Endothelial cell (in vitro differentiated cells): ENCODE measurements around the gene ASXL2. TPM values are rescaled to one million over a fixed set of nuclear protein-coding genes. Genes with fewer than 3 reads are reported as not detected.
"Not testable (repeated sequence)": the region's sequence is repeated elsewhere in the genome, so short reads cannot be mapped to it uniquely, and the experiment has no call there.

Experiments used
- DNase-seq: peaks from one replicate; pipeline ENCODE4 v3.0.0; 2021; ENCODE audit warnings: low spot score
- H3K27ac Mint-ChIP-seq: one replicate; pipeline ENCODE4 v1.8.0; 2021; ENCODE audit warnings: mixed read lengths, inconsistent platforms; ENCODE audit not compliant: unreplicated experiment
- H3K27me3 Mint-ChIP-seq: one replicate; pipeline ENCODE4 v1.8.0; 2021; ENCODE audit warnings: mild to moderate bottlenecking, moderate library complexity, mixed read lengths, inconsistent platforms; ENCODE audit not compliant: unreplicated experiment
- H3K36me3 Mint-ChIP-seq: one replicate; pipeline ENCODE4 v1.8.0; 2021; ENCODE audit warnings: mild to moderate bottlenecking, low read depth, mixed read lengths, inconsistent platforms; ENCODE audit not compliant: unreplicated experiment
- H3K4me1 Mint-ChIP-seq: one replicate; pipeline ENCODE4 v1.8.0; 2021; ENCODE audit warnings: mild to moderate bottlenecking, mixed read lengths, inconsistent platforms; ENCODE audit not compliant: unreplicated experiment
- H3K4me3 Mint-ChIP-seq: one replicate; pipeline ENCODE4 v1.8.0; 2021; ENCODE audit warnings: mild to moderate bottlenecking, mixed read lengths, inconsistent platforms; ENCODE audit not compliant: unreplicated experiment
- H3K9me3 Mint-ChIP-seq: one replicate; pipeline ENCODE4 v1.8.0; 2021; ENCODE audit warnings: mixed read lengths, inconsistent platforms; ENCODE audit not compliant: unreplicated experiment
- CTCF ChIP-seq: fragments of 200-600 bp; sonication (generic); IDR thresholded peaks from one replicate; pipeline ENCODE4 v1.5.0; 2021; ENCODE audit warnings: antibody characterized with exemption; ENCODE audit not compliant: unreplicated experiment
- total RNA-seq: library from RNA; stranded (reverse); fragmentation: NEBNext Ultra II Directional; extraction: Animal tissue kit (Norgen Biotek cat#: 25700); gene quantifications from one replicate; pipeline ENCODE4 v1.2.1, GENCODE V29; 2021; ENCODE audit not compliant: unreplicated experiment

ASXL2 gene
- total RNA-seq, 1 donor from 2014 or later = 33.4 TPM

- no peak for DNase-seq
- peaks cover 4% of the 10 kb centered on the region for H3K27me3 Mint-ChIP-seq
- H3K4me3 Mint-ChIP-seq = no peak overlapping the region
- no peak for TF ChIP-seq CTCF
- no peaks in the 10 kb centered on the region for H3K4me1 Mint-ChIP-seq
- H3K27ac Mint-ChIP-seq = no peak overlapping the region
- H3K9me3 Mint-ChIP-seq = no peaks in the 10 kb centered on the region
- no peaks in the 10 kb centered on the region for H3K36me3 Mint-ChIP-seq
These were observed 42.0 kb upstream of the ASXL2 start for GRCh38 chr2:25920336-25920735.

GRCh38 chr2:25917832-25918231, 39.5 kb upstream of the ASXL2 start:
- H3K4me1 Mint-ChIP-seq = peaks cover 3% of the 10 kb centered on the region

GRCh38 chr2:25917411-25917810, 39.1 kb upstream of the ASXL2 start:
- H3K4me1 Mint-ChIP-seq, DNase-seq, H3K27ac Mint-ChIP-seq, H3K9me3 Mint-ChIP-seq, H3K36me3 Mint-ChIP-seq, H3K27me3 Mint-ChIP-seq, H3K4me3 Mint-ChIP-seq: not testable (repeated sequence)

More at GRCh38 chr2:25917832-25918231, 39.5 kb upstream of the ASXL2 start:
- H3K27ac Mint-ChIP-seq = no peak overlapping the region
- no peaks in the 10 kb centered on the region for H3K9me3 Mint-ChIP-seq
- no peak overlapping the region for H3K4me3 Mint-ChIP-seq
- H3K27me3 Mint-ChIP-seq = peaks cover 3% of the 10 kb centered on the region
- H3K36me3 Mint-ChIP-seq = no peaks in the 10 kb centered on the region
- no peak for TF ChIP-seq CTCF
- DNase-seq = no peak

- H3K27me3 Mint-ChIP-seq, H3K4me1 Mint-ChIP-seq, H3K27ac Mint-ChIP-seq: not testable (repeated sequence)
These were observed 37.9 kb upstream of the ASXL2 start for GRCh38 chr2:25915944-25916772.

GRCh38 chr2:25915411-25915810, 37.1 kb upstream of the ASXL2 start:
- H3K4me3 Mint-ChIP-seq, H3K36me3 Mint-ChIP-seq, DNase-seq, H3K27me3 Mint-ChIP-seq, H3K9me3 Mint-ChIP-seq, H3K27ac Mint-ChIP-seq, H3K4me1 Mint-ChIP-seq: not testable (repeated sequence)

More at GRCh38 chr2:25915944-25916772, 37.9 kb upstream of the ASXL2 start:
- H3K36me3 Mint-ChIP-seq, H3K4me3 Mint-ChIP-seq, H3K9me3 Mint-ChIP-seq, DNase-seq: not testable (repeated sequence)

GRCh38 chr2:25913696-25913973, 35.3 kb upstream of the ASXL2 start:
- H3K9me3 Mint-ChIP-seq, H3K27me3 Mint-ChIP-seq, DNase-seq, H3K4me1 Mint-ChIP-seq, H3K4me3 Mint-ChIP-seq, H3K27ac Mint-ChIP-seq, H3K36me3 Mint-ChIP-seq: not testable (repeated sequence)

GRCh38 chr2:25912851-25913695, 34.8 kb upstream of the ASXL2 start:
- H3K27me3 Mint-ChIP-seq = peaks cover 3% of the 10 kb centered on the region
- no peak overlapping the region for H3K4me3 Mint-ChIP-seq
- no peaks in the 10 kb centered on the region for H3K9me3 Mint-ChIP-seq
- H3K4me1 Mint-ChIP-seq = peaks cover 3% of the 10 kb centered on the region
- no peak for DNase-seq
- H3K36me3 Mint-ChIP-seq = no peaks in the 10 kb centered on the region
- no peak overlapping the region for H3K27ac Mint-ChIP-seq
- no peak for TF ChIP-seq CTCF

GRCh38 chr2:25909574-25909973, 31.3 kb upstream of the ASXL2 start:
- DNase-seq, H3K9me3 Mint-ChIP-seq, H3K27me3 Mint-ChIP-seq, H3K27ac Mint-ChIP-seq, H3K4me3 Mint-ChIP-seq, H3K36me3 Mint-ChIP-seq, H3K4me1 Mint-ChIP-seq: not testable (repeated sequence)
